Fibroblast of mammary gland (primary cell): ENCODE data around the gene PCCB.

Experiments used
- DNase-seq: peaks from one replicate; pipeline ENCODE4 v3.0.0-alpha.2; 2010; ENCODE audit warnings: low read depth
- H3K4me3 ChIP-seq: 2 replicates; pipeline ENCODE4 v1.5.1; 2011; ENCODE audit warnings: low read depth, mild to moderate bottlenecking, low read length, moderate library complexity; ENCODE audit not compliant: control insufficient read depth
- TF ChIP-seq, protein P1 (sequence below): conservative IDR thresholded peaks from 2 replicates; pipeline ENCODE4 v1.5.1; 2011; ENCODE audit warnings: low read depth, low read length, inconsistent platforms; ENCODE audit not compliant: control insufficient read depth, insufficient read depth

Gene PCCB

DNA sequence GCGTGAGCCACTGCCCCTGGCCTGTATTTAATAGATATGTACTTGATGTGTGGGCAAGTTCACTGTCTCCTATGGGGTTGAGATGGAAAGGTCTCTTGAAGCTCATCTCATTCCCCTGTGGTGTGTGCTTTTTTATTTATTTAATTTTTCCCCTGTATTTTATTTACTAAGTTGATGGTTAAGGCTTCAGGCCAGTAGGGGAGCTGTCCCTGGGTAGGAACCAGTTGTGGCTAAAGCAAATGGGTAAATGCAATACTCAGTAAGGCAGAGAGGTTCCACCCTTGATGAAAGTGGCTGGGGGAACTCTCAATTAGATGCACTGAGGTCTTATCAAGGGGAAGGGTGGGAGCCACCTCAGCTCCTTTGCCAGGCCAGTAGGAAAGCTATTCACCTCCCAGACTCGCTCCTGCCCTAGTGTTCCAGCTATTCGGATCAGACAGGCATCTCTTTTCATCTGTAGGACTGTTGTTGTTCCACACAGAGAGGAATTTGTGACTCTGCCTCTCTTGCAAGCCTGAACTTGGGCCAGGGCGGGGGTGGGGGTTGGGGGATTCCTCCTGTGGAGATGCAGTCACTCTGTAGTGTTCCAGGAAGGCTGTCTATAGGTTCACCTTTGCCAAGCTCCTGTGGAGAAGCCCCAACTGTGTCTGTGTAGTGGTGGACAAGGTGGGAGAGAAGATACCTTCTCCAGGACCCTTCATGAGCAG lies 26.1 kb downstream of the PCCB start:
- no peak overlapping the region for H3K4me3 ChIP-seq

DNA sequence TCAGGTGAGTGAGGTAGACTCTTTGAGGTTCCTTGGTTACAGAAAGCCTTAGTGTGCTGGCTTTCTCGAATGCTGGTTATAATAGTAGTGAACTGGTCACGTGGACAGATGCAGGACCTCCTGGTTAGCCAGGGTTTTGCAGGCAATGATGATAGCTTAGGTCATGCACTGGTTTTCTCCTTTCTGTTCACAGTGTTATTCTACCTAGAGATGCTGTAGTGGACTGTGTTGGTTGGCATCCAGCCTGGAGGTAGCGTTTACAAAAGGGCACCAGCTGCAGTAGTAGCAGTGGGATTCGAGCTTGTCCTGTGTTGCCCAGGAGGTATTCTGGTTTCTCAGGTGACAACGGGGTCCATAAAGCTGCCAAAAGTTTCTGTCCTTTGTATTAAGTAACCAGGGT lies 27.0 kb downstream of the PCCB start:
- TF ChIP-seq, protein P1, sequence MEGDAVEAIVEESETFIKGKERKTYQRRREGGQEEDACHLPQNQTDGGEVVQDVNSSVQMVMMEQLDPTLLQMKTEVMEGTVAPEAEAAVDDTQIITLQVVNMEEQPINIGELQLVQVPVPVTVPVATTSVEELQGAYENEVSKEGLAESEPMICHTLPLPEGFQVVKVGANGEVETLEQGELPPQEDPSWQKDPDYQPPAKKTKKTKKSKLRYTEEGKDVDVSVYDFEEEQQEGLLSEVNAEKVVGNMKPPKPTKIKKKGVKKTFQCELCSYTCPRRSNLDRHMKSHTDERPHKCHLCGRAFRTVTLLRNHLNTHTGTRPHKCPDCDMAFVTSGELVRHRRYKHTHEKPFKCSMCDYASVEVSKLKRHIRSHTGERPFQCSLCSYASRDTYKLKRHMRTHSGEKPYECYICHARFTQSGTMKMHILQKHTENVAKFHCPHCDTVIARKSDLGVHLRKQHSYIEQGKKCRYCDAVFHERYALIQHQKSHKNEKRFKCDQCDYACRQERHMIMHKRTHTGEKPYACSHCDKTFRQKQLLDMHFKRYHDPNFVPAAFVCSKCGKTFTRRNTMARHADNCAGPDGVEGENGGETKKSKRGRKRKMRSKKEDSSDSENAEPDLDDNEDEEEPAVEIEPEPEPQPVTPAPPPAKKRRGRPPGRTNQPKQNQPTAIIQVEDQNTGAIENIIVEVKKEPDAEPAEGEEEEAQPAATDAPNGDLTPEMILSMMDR: no peak

More for the DNA sequence above, 26.1 kb downstream of the PCCB start:
- no peak for DNase-seq
- TF ChIP-seq, protein P1: peak; percentile 4

DNA sequence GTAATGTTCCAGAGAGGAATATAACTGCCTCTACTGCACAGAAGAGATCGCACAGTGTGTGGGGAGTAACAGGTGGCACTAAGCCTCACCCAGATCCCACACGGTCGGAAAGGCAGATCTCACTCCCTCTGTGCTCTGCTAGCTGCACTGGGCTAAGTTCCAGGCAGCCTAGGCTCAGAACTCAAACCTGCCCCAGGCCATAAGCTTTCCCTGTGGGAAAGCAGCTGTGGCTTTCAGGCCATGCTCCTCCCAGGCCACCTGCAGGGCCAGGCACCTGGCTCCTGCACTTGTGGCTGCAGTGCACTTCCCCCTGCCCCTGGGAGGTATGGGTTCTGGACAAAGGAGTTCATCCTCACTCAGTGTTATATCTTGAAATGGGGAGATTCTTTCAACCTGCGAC lies 27.5 kb downstream of the PCCB start:
- no peak for DNase-seq
- no peak overlapping the region for H3K4me3 ChIP-seq
- TF ChIP-seq, protein P1: no peak

More for the DNA sequence above, 27.0 kb downstream of the PCCB start:
- no peak overlapping the region for H3K4me3 ChIP-seq
- DNase-seq: no peak

DNA sequence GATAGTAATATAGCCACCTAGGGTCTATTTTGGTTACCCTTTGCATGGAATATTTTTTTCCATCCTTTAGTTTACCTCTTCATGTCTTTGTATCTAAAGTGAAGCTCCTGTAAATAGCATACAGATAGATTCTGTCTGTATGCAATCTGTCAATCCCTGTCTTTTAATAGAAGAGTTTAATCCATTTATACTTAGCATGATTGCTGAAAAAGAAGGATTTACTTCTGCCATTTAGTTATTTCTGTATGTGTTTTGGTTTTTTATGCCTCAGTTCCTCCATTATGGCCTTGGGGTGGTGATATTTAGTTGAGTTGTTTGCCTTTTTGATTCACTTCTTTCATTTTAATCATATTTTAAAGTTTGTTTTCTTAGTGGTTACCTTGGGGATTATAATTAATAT lies 29.0 kb downstream of the PCCB start:
- no peak for DNase-seq
- no peak overlapping the region for H3K4me3 ChIP-seq

DNA sequence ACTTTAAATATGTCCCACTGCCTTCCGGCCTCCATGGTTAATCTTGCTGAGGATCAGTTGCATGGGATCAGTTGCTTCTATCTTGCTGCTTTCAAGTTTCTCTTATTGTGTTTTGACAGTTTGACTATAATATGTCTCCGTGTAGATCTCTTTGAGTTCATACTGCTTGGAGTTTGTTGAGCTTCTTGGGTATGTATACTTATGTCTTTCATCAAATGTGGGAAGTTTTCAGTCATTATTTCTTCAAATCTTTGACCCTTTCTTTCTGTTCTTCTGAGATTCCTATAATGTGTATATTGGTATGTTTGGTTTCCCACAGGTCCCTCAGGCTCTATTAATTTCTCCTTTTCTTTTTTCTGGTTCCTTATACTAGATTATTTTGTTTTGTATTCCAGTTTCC lies 30.8 kb downstream of the PCCB start:
- TF ChIP-seq, protein P1: no peak
- DNase-seq: no peak
- H3K4me3 ChIP-seq: no peak overlapping the region

More for the DNA sequence above, 29.0 kb downstream of the PCCB start:
- TF ChIP-seq, protein P1: no peak

DNA sequence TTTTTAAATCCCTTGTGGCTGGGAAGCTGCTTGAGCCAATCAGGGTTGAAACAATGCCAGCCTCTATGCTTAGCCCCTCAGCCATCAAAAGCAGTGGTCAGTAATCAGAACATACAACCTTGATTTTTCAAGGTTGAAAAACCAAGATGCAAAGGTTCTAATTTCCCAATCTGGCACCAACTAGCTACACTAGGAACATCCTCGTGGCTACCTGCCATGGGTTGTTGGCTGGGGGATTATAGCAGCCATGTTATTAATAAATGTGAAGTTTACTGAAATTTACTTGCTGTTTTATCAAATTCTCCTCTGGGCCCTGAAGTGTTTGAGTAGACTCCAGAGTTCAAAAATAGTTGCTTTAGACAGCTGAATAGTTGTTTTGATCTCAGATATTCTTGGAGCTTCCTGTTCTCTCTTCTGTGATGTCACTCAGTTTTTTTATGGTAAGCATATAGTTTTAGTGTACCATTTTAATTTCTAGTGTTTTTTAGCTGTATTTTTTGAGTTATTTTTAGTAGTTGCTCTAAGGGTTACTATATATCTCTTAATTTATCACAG lies 31.9 kb downstream of the PCCB start:
- no peak for DNase-seq
- H3K4me3 ChIP-seq: no peak overlapping the region
- TF ChIP-seq, protein P1: no peak
